SK-N-SH treated with all-trans-retinoic acid at 6 μM for 48 hours (cell line): ENCODE measurements around the gene VMAC.

ENCODE experiments used
- CSRNP3 ChIP-seq: fragments of 250-450 bp; sonication (Bioruptor Pico); IDR thresholded peaks from 2 replicates; pipeline ENCODE4 v1.5.1; 2021; ENCODE audit warnings: mild to moderate bottlenecking, moderate library complexity
- ISL1 ChIP-seq: fragments of 250-450 bp; sonication (Bioruptor Pico); IDR thresholded peaks from 2 replicates; pipeline ENCODE4 v2.1.2; 2022; ENCODE audit warnings: mild to moderate bottlenecking, moderate library complexity
- POU6F1 ChIP-seq: fragments of 250-450 bp; sonication (Bioruptor Pico); IDR thresholded peaks from 2 replicates; pipeline ENCODE4 v1.8.0; 2021; ENCODE audit warnings: low read depth, mild to moderate bottlenecking, moderate library complexity, borderline replicate concordance
- RARB ChIP-seq: fragments of 250-450 bp; sonication (Bioruptor Pico); IDR thresholded peaks from 2 replicates; pipeline ENCODE4 v1.8.0; 2021; ENCODE audit warnings: mild to moderate bottlenecking, moderate library complexity
- TCF4 ChIP-seq: fragments of 250-450 bp; sonication (Bioruptor Pico); IDR thresholded peaks from 2 replicates; pipeline ENCODE4 v1.8.0; 2021; ENCODE audit warnings: mild to moderate bottlenecking, moderate library complexity, borderline replicate concordance
- ZFP3 ChIP-seq: fragments of 250-450 bp; sonication (Bioruptor Pico); IDR thresholded peaks from 2 replicates; pipeline ENCODE4 v1.5.0; 2020; ENCODE audit warnings: mild to moderate bottlenecking, moderate library complexity
- ZFP30 ChIP-seq: fragments of 450-650 bp; formaldehyde crosslinking; IDR thresholded peaks from 2 replicates; pipeline ENCODE4 v1.5.0; 2022; ENCODE audit warnings: mild to moderate bottlenecking, moderate library complexity

- TF ChIP-seq ISL1 (CRISPR knock-in tag) (no peak), RARB (CRISPR knock-in tag) (no peak), ZFP3 (no peak), TCF4 (CRISPR knock-in tag) (no peak), ZFP30 (CRISPR knock-in tag) (no peak), POU6F1 (CRISPR knock-in tag) (no peak), CSRNP3 (CRISPR knock-in tag) (no peak)
Measured at GRCh38 chr19:5899728-5900526, 4.7 kb upstream of the VMAC start.
